ENCODE results near the gene CYP1A1. TPM values are rescaled to one million over a fixed set of nuclear protein-coding genes. Genes with fewer than 3 reads are reported as not detected.
"Not testable (repeated sequence)": the region's sequence is repeated elsewhere in the genome, so short reads cannot be mapped to it uniquely, and the experiment has no call there.

CYP1A1 gene
- total and polyA plus RNA-seq, 2 of the 4 experiments (the other 2 are of a cell fraction) = under 0.01 to 0.03 TPM

DNA sequence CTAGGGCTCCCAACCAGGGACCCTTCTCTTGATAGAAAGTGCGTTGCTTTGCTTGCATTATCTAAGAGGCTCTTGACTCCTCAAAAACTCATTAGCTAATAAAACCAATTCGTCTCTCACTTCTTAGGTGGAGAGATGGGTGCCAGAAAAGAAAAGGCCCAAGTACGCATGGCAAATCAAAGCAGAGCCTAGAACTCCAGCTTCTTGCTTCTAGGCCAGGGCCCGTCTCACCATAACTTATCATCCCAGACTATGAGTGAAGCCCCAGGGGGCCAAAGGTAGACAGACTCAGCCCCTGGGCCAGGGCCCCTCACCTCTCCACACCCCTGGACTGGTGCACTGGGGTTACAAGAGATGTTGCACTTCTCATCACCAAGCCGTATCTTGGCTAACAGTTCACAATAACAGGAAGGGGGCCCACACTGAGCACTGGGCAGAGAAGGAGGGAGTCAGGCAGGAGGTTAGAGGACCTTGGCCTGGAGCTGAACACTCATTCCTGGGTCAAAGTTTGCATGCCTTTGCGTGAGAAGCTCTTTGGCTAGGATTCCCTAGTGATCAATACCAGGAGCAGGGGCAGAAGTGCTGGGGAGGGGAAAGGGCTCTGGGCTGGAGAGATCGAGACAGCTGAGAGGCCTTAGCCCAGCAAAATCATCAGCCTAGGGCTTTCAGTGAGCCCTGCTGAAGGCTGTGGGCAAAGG lies 5.4 kb upstream of the CYP1A1 start:
- Histone ChIP-seq H4K5ac (ENCODE audit: low read depth, low read length) (no peak overlapping the region), H3K4ac (ENCODE audit: low read depth, low read length) (no peak overlapping the region), H2BK15ac (ENCODE audit: low read depth, low read length) (no peak overlapping the region), H2BK5ac (ENCODE audit: low read depth, low read length, poor library complexity, severe bottlenecking) (no peak overlapping the region), H2AFZ (replicated peaks; ENCODE audit: low read length, poor library complexity) (no peak overlapping the region), H3K9ac (ENCODE audit: low read depth, low read length) (no peak overlapping the region), H3K79me1 (ENCODE audit: low read depth in 1 of 2, low read length in 2 of 2) (no peaks in the 10 kb centered on the region), H3K9me1 (ENCODE audit: insufficient read depth, low read length) (peaks cover 5% of the 10 kb centered on the region), H4K91ac (ENCODE audit: insufficient read depth, low read depth, low read length) (no peak overlapping the region), H2BK120ac (ENCODE audit: low read depth, low read length) (no peak overlapping the region), H3K27ac (ENCODE audit: insufficient read depth, low read length) (no peak overlapping the region), H2AK9ac (replicated peaks; ENCODE audit: low read depth, low read length, poor library complexity) (no peak overlapping the region), H3K56ac (ENCODE audit: extremely low read depth, insufficient read depth, low read length) (no peak overlapping the region), H4K8ac (ENCODE audit: low read depth in 2 of 2, low read length in 2 of 2) (no peak overlapping the region), H3K4me3 (ENCODE audit: insufficient read depth, low read depth, low read length) (no peak overlapping the region), H3K36me3 (ENCODE audit: control insufficient read depth, insufficient read depth, low read length) (no peaks in the 10 kb centered on the region), H3K4me2 (ENCODE audit: low read depth, low read length) (no peak overlapping the region), H3K27me3 (ENCODE audit: control insufficient read depth, insufficient read depth, low read length) (peaks cover 65% of the 10 kb centered on the region), H4K20me1 (ENCODE audit: insufficient read depth, low read length) (no peaks in the 10 kb centered on the region), H3K18ac (ENCODE audit: low read depth, low read length) (no peak overlapping the region), H2BK20ac (ENCODE audit: low read depth, low read length) (no peak overlapping the region), H2AK5ac (ENCODE audit: low read depth, low read length) (no peak overlapping the region), H3K23ac (ENCODE audit: low read depth, low read length) (no peak overlapping the region), H3K9me3 (ENCODE audit: control insufficient read depth, insufficient read depth, low read length) (no peaks in the 10 kb centered on the region), H3K4me1 (ENCODE audit: control insufficient read depth, insufficient read depth, low read length) (no peaks in the 10 kb centered on the region), H3K14ac (replicated peaks; ENCODE audit: low read depth, low read length) (no peak overlapping the region)
- TF ChIP-seq MAFK (IDR thresholded peaks at IDR 0.05; ENCODE audit: low read depth, low read length) (no peak), NFE2L2 (IDR thresholded peaks at IDR 0.05; ENCODE audit: low read depth, low read length) (no peak), FOS (IDR thresholded peaks at IDR 0.05; ENCODE audit: low read depth, low read length) (no peak), SMC3 (IDR thresholded peaks at IDR 0.05; ENCODE audit: low read depth, low read length) (no peak)
- WGBS, 2 experiments (ENCODE audit: extremely low coverage in 2 of 2, insufficient read length in 1 of 2) = no CpG with 5 or more reads among the region's 7 CpGs
- BruUV-seq (replicated peaks) = no TSS peak
- intact Hi-C loops (cut with micrococcal nuclease) = no loop called here
- dilution Hi-C loops (cut with HindIII; ENCODE audit: low sequenced_read_pairs, unreplicated experiment) = no loop called here
- in situ Hi-C loops (cut with MboI; ENCODE audit: low sequenced_read_pairs) = no loop called here
- CTCF ChIA-PET = no interaction called here
- ATAC-seq (ENCODE audit: low read depth) (no peak), DNase-seq (no peak)
- POLR2A ChIA-PET (ENCODE audit: unreplicated experiment) = no interaction called here

DNA sequence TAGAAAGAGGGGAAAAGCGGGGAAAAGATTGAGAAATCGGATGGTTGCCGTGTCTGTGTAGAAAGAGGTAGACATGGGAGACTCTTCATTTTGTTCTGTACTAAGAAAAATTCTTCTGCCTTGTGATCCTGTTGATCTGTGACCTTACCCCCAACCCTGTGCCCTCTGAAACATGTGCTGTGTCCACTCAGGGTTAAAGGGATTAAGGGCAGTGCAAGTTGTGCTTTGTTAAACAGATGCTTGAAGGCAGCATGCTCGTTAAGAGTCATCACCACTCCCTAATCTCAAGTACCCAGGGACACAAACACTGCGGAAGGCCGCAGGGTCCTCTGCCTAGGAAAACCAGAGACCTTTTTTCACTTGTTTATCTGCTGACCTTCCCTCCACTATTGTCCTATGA lies 4.0 kb upstream of the CYP1A1 start:
- WGBS, 2 experiments (ENCODE audit: extremely low coverage in 2 of 2, insufficient read length in 1 of 2) = 90% methylated on average over 2 of the region's 6 CpGs; no CpG with 5 or more reads in 1 of the 2 experiments
- H3K18ac ChIP-seq (ENCODE audit: low read depth, low read length); CTCF ChIA-PET; H2AK9ac ChIP-seq (replicated peaks; ENCODE audit: low read depth, low read length, poor library complexity); in situ Hi-C loops (cut with MboI; ENCODE audit: low sequenced_read_pairs); H3K79me1 ChIP-seq (ENCODE audit: low read depth in 1 of 2, low read length in 2 of 2); H4K20me1 ChIP-seq (ENCODE audit: insufficient read depth, low read length); H3K9ac ChIP-seq (ENCODE audit: low read depth, low read length); H2BK5ac ChIP-seq (ENCODE audit: low read depth, low read length, poor library complexity, severe bottlenecking); H2BK15ac ChIP-seq (ENCODE audit: low read depth, low read length); H4K91ac ChIP-seq (ENCODE audit: insufficient read depth, low read depth, low read length); H3K9me3 ChIP-seq (ENCODE audit: control insufficient read depth, insufficient read depth, low read length); DNase-seq; H2AK5ac ChIP-seq (ENCODE audit: low read depth, low read length); H2BK120ac ChIP-seq (ENCODE audit: low read depth, low read length); H3K36me3 ChIP-seq (ENCODE audit: control insufficient read depth, insufficient read depth, low read length); ATAC-seq (ENCODE audit: low read depth); H3K4me1 ChIP-seq (ENCODE audit: control insufficient read depth, insufficient read depth, low read length); H3K14ac ChIP-seq (replicated peaks; ENCODE audit: low read depth, low read length); H2AFZ ChIP-seq (replicated peaks; ENCODE audit: low read length, poor library complexity); H4K5ac ChIP-seq (ENCODE audit: low read depth, low read length); H2BK20ac ChIP-seq (ENCODE audit: low read depth, low read length); H3K4me3 ChIP-seq (ENCODE audit: insufficient read depth, low read depth, low read length); H3K23ac ChIP-seq (ENCODE audit: low read depth, low read length); dilution Hi-C loops (cut with HindIII; ENCODE audit: low sequenced_read_pairs, unreplicated experiment); H4K8ac ChIP-seq (ENCODE audit: low read depth in 2 of 2, low read length in 2 of 2); intact Hi-C loops (cut with micrococcal nuclease); BruUV-seq (replicated peaks); H3K27ac ChIP-seq (ENCODE audit: insufficient read depth, low read length); H3K4me2 ChIP-seq (ENCODE audit: low read depth, low read length); POLR2A ChIA-PET (ENCODE audit: unreplicated experiment); H3K56ac ChIP-seq (ENCODE audit: extremely low read depth, insufficient read depth, low read length); H3K9me1 ChIP-seq (ENCODE audit: insufficient read depth, low read length); H3K4ac ChIP-seq (ENCODE audit: low read depth, low read length): not testable (repeated sequence)
- H3K27me3 ChIP-seq (ENCODE audit: control insufficient read depth, insufficient read depth, low read length) = peaks cover 68% of the 10 kb centered on the region

All from IMR-90 (cell line).